Adrenal gland (tissue), 12 donors: ENCODE data around the gene CAT. TPM values are rescaled to one million over a fixed set of nuclear protein-coding genes. Genes with fewer than 3 reads are reported as not detected.

Experiments used
- DNase-seq, 7 donors: peaks; one replicate each; pipeline ENCODE4 v3.0.0-alpha.2; 2019 to 2020
- H3K27ac ChIP-seq, 5 donors: fragments of 200-600 bp; sonication (generic) in 4 of 5; 1 replicate in 3 of 5; 2 replicates in 2 of 5; pipeline versions ENCODE4 v1.5.1 to v1.8.0; 2016 to 2020; ENCODE audit warnings: mild to moderate bottlenecking in 1 of 5
- H3K27me3 ChIP-seq: fragments of 200-600 bp; 2 replicates; pipeline ENCODE4 v1.8.0; 2021
- H3K36me3 ChIP-seq, 2 donors: fragments of 200-600 bp; replicated peaks in 1 of 2; 1 replicate in 1 of 2; 2 replicates in 1 of 2; pipeline versions ENCODE4 v1.5.1 to v1.8.0; 2018 to 2022
- H3K4me1 ChIP-seq, 2 donors: fragments of 200-600 bp; replicated peaks in 1 of 2; 1 replicate in 1 of 2; 2 replicates in 1 of 2; pipeline versions ENCODE4 v1.5.1 to v1.8.0; 2018 to 2021
- H3K4me3 ChIP-seq, 4 donors: fragments of 200-600 bp; sonication (generic) in 3 of 4; one replicate each; pipeline ENCODE4 v1.5.1; 2016 to 2018
- H3K9me3 ChIP-seq, 3 donors: fragments of 200-600 bp; sonication (generic) in 1 of 3; replicated peaks in 1 of 3; 1 replicate in 2 of 3; 2 replicates in 1 of 3; pipeline versions ENCODE4 v1.5.1 to v1.8.0; 2016 to 2021
- CTCF ChIP-seq, 6 experiments: fragments of 450-650 bp in 4 of 6; fragments of 200-600 bp in 2 of 6; sonication (generic) in 1 of 6; IDR thresholded peaks; 1 replicate in 5 of 6; 2 replicates in 1 of 6; pipeline versions ENCODE4 v1.5.1 to v1.8.0; 2016 to 2021; ENCODE audit warnings: antibody characterized with exemption in 6 of 6, mild to moderate bottlenecking in 2 of 6, moderate library complexity in 1 of 6
- POLR2A ChIP-seq, 2 donors: fragments of 450-650 bp; IDR thresholded peaks; one replicate each; pipeline ENCODE4 v1.6.1; 2017; ENCODE audit warnings: antibody characterized with exemption in 2 of 2, mild to moderate bottlenecking in 2 of 2, moderate library complexity in 1 of 2
- WGBS, 4 donors: extraction: QIAGEN DNeasy Blood & Tissue Kit in 2 of 4; methylation state at CpG; one replicate each; pipeline versions ENCODE4 v1.1.5 to v1.1.7; 2013 to 2017; 5-methylcytosine and 5-hydroxymethylcytosine counted together
- intact Hi-C, 2 donors: fragments of 100-400 bp; cut with DNase I; formaldehyde crosslinking; loops; one replicate each; pipeline versions ENCODE4 v1.14.1 to v1.15.0; 2022 to 2023
- polyA plus RNA-seq, 3 donors: library from polyadenylated mRNA; stranded (reverse); fragments of 200-250 nt in 2 of 3; fragments of 350-450 nt in 1 of 3; fragmentation: Illumina TruSeq in 1 of 3; extraction: RNeasy Lipid Tissue Mini Kit (QIAGEN cat#74804) in 1 of 3; gene quantifications; one replicate each; pipeline ENCODE4 v1.2.3, GENCODE V29; 2013 to 2014
- total RNA-seq, 9 donors: library from RNA; depleted of rRNA in 4 of 9; stranded (reverse); fragments of >200 nt in 4 of 9; fragments of 120-200 nt in 1 of 9; fragmentation: NEBNext Ultra II Directional in 1 of 9; extraction: Animal tissue kit (Norgen Biotek cat#: 25700) in 1 of 9; gene quantifications; one replicate each; pipeline versions ENCODE4 v1.1.0 to v1.2.4, GENCODE V29; 2013 to 2023
- donor health status: healthy with polysubstance abuse.
- donor health status: Bipolar disorder and iron deficiency.
- donor health status: DM: yes; HTN: yes; CAD: no.
- donor health status: DM: no; HTN: no; CAD: no.
- donor health status: DM: no; HTN: no; CAD: no.
- donor health status: DM: yes; HTN: yes; CAD: no.

Gene CAT
- total and polyA plus RNA-seq, 12 donors: 45.8 to 302 (median 209) TPM

- Histone ChIP-seq H3K27ac (peak overlapping the region in 1 of 5 donors; percentile 22), H3K36me3 (no peaks in the 10 kb centered on the region), H3K9me3 (no peaks in the 10 kb centered on the region), H3K27me3 (no peaks in the 10 kb centered on the region), H3K4me3 (no peak overlapping the region), H3K4me1 (no peaks in the 10 kb centered on the region)
- no peak for TF ChIP-seq CTCF (IDR thresholded peaks at IDR 0.05)
- no peak for TF ChIP-seq POLR2A (IDR thresholded peaks at IDR 0.05)
- intact Hi-C loops: no loop called here
- DNase-seq: no peak
- 77 to 92% (median 84%) methylated on average over 4 of the region's 4 CpGs for WGBS, 4 donors
Measured at GRCh38 chr11:34431979-34432378, 6.8 kb upstream of the CAT start.

- H3K27me3 ChIP-seq: no peaks in the 10 kb centered on the region
- TF ChIP-seq CTCF (IDR thresholded peaks at IDR 0.05): no peak
- TF ChIP-seq POLR2A (IDR thresholded peaks at IDR 0.05): no peak
- H3K4me1 ChIP-seq: peaks cover 0 to 1% of the 10 kb centered on the region in 2 donors
- DNase-seq: no peak
- no peaks in the 10 kb centered on the region for H3K9me3 ChIP-seq
- no peak overlapping the region for H3K4me3 ChIP-seq
- no peaks in the 10 kb centered on the region for H3K36me3 ChIP-seq
- H3K27ac ChIP-seq: no peak overlapping the region
- intact Hi-C loops: no loop called here
- WGBS, 4 donors: 73 to 81% (median 76%) methylated on average over 5 of the region's 5 CpGs
Measured at GRCh38 chr11:34432822-34433221, 5.9 kb upstream of the CAT start.

DNA sequence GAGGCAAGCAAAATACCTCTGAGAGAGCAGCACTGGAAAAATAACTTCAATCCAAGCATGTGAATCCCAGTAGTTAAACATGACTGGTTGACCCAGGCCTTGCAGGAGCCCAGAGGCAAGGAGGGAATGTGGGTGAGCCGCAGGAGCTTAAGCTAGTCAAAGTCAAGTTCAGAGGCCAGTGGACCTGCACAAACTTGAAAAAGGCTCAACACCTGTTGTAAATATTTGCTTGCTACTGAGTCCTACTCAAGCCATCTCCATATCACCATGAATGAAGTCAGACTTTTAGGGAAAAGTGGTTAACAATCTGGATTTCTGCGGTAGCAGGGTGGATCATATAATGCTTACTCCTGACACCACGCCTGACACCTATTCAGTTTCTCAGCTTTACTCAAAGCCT, 4.8 kb upstream of the CAT start:
- intact Hi-C loops: no loop called here
- Histone ChIP-seq H3K4me3 (no peak overlapping the region), H3K4me1 (peaks cover 0 to 6% of the 10 kb centered on the region in 2 donors), H3K36me3 (no peaks in the 10 kb centered on the region), H3K27ac (no peak overlapping the region), H3K9me3 (no peaks in the 10 kb centered on the region), H3K27me3 (no peaks in the 10 kb centered on the region)
- 88 to 96% (median 90%) methylated on average over 3 of the region's 3 CpGs for WGBS, 4 donors
- TF ChIP-seq CTCF (IDR thresholded peaks at IDR 0.05) (no peak), POLR2A (IDR thresholded peaks at IDR 0.05) (no peak)
- no peak for DNase-seq

- TF ChIP-seq CTCF (IDR thresholded peaks at IDR 0.05) (no peak), POLR2A (IDR thresholded peaks at IDR 0.05) (no peak)
- Histone ChIP-seq H3K9me3 (no peaks in the 10 kb centered on the region), H3K27ac (no peak overlapping the region), H3K4me1 (peaks cover 11 to 26% of the 10 kb centered on the region in 2 donors), H3K27me3 (no peaks in the 10 kb centered on the region), H3K36me3 (no peaks in the 10 kb centered on the region), H3K4me3 (peak overlapping the region in 2 of 4 donors; percentile 92 to 99)
- intact Hi-C loops: no loop called here
- DNase-seq: no peak
- 87 to 92% (median 89%) methylated on average over 2 of the region's 2 CpGs for WGBS, 4 donors
Measured at GRCh38 chr11:34437224-34438125, 1.3 kb upstream of the CAT start.
